H1 (cell line): Measurements from ENCODE around the gene ZNF281. TPM values are rescaled to one million over a fixed set of nuclear protein-coding genes. Genes with fewer than 3 reads are reported as not detected.

Experiments
- CTCF ChIP-seq, 3 experiments: IDR thresholded peaks; 1 replicate in 2 of 3; 2 replicates in 1 of 3; pipeline versions ENCODE4 v1.5.1 to v1.6.1; 2011; ENCODE audit warnings: low read length in 3 of 3, mild to moderate bottlenecking in 3 of 3, inconsistent platforms in 2 of 3, low read depth in 1 of 3, moderate library complexity in 1 of 3; ENCODE audit not compliant: insufficient read depth in 1 of 3; ENCODE audit errors: control extremely low read depth in 1 of 3
- EP300 ChIP-seq, 2 experiments: IDR thresholded peaks; 1 replicate in 1 of 2; 2 replicates in 1 of 2; pipeline ENCODE4 v1.6.1; 2011 to 2012; ENCODE audit warnings: low read depth in 2 of 2, low read length in 2 of 2, mild to moderate bottlenecking in 2 of 2, borderline replicate concordance in 1 of 2, inconsistent platforms in 1 of 2, moderate library complexity in 1 of 2
- NRF1 ChIP-seq: IDR thresholded peaks from 2 replicates; pipeline ENCODE4 v1.6.1; 2011; ENCODE audit warnings: mild to moderate bottlenecking, low read depth, low read length, improper control_type of control experiment
- POLR2A ChIP-seq, 2 experiments: IDR thresholded peaks; 1 replicate in 1 of 2; 2 replicates in 1 of 2; pipeline ENCODE4 v1.6.1; 2011; ENCODE audit warnings: low read depth in 2 of 2, low read length in 2 of 2, mild to moderate bottlenecking in 2 of 2; ENCODE audit errors: control extremely low read depth in 1 of 2
- POU5F1 ChIP-seq: IDR thresholded peaks from 2 replicates; pipeline ENCODE4 v1.6.1; 2011; ENCODE audit warnings: low read depth, mild to moderate bottlenecking, low read length, moderate library complexity
- RAD21 ChIP-seq, 2 experiments: IDR thresholded peaks in 1 of 2; conservative IDR thresholded peaks in 1 of 2; 2 replicates each; pipeline ENCODE4 v1.6.1; 2011; ENCODE audit warnings: low read depth in 2 of 2, low read length in 2 of 2, improper control_type of control experiment in 1 of 2, inconsistent platforms in 1 of 2, mild to moderate bottlenecking in 1 of 2, moderate library complexity in 1 of 2
- SRF ChIP-seq: IDR thresholded peaks from 2 replicates; pipeline ENCODE4 v1.6.1; 2011; ENCODE audit warnings: mild to moderate bottlenecking, low read depth, low read length, moderate library complexity
- TAF1 ChIP-seq: IDR thresholded peaks from 2 replicates; pipeline ENCODE4 v1.6.1; 2011; ENCODE audit warnings: mild to moderate bottlenecking, low read depth, low read length
- TCF12 ChIP-seq: IDR thresholded peaks from 2 replicates; pipeline ENCODE4 v1.6.1; 2011; ENCODE audit warnings: low read depth, mild to moderate bottlenecking, low read length
- polyA plus RNA-seq, 7 experiments: library from polyadenylated mRNA; depleted of rRNA in 3 of 7; stranded (reverse) in 5 of 7; unstranded in 2 of 7; fragments of >200 nt in 5 of 7; fragments of 200-250 nt in 2 of 7; gene quantifications; 1 replicate in 5 of 7; 2 replicates in 1 of 7; 4 replicates in 1 of 7; pipeline versions ENCODE4 v1.2.1 to v1.2.3, GENCODE V29; 2011 to 2013; ENCODE audit warnings: missing spikeins in 2 of 7, mixed read lengths in 2 of 7
- total RNA-seq: library from RNA; stranded (reverse); fragmentation: NEBNext Ultra II Directional; extraction: Animal tissue kit (Norgen Biotek cat#: 25700); gene quantifications from 2 replicates; pipeline ENCODE4 v1.2.1, GENCODE V29; 2021

Gene ZNF281
- total and polyA plus RNA-seq, 2 of the 8 experiments (the other 6 are each of a cell fraction or from before 2014, with no cell fraction given), result 19.5 to 61.4 TPM

DNA sequence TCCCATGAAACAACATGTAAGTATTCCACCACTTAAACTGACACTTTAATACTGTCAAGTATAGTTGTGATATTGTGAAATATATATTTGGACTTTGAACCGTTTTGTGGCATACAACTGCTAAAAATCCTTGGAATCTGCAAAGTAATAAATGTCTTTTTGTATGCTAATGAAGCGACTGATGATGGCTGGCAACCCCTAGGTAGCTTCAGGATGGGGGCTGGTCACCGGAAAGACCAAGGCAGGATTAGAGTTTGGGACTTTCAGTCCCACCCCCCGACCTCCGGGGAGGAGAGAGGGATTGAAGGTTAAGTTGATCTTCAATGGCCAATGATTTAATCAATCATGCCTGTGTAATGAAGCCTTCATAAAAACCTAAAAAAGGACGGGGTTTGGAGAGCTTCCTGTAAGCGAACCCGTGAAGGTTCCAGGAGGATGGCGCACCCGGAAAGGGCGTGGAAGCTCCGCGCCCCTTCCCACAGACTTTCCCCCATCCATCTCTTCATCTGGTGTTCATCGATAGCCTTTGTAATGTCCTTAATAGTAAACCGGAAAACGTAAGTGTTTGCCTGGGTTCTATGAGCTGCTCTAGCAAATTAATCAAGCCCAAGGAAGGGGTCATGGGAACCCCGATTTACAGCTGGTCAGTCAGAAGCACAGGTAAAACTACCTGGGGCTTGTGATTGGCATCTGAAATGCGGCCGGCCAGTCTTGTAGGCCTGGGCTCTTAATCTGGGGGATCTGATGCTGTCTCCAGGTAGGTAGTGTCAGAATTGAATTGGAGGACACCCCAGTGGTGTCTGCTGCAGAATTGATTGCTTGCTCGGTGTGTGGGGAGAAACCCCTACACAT is 1.8 kb upstream of the ZNF281 start (continued):
- TF ChIP-seq CTCF (IDR thresholded peaks at IDR 0.05; ENCODE audit: control extremely low read depth in 1 of 3, insufficient read depth in 1 of 3, low read depth in 1 of 3, low read length in 3 of 3) (no peak), RAD21 (IDR thresholded peaks at IDR 0.05 in 1 of 2, conservative IDR thresholded peaks at IDR 0.05 in 1 of 2; ENCODE audit: low read depth in 2 of 2, low read length in 2 of 2) (no peak), POU5F1 (0 out of 2 replicates have a peak, but pooled peaks have one; percentile 20), EP300 (IDR thresholded peaks at IDR 0.05; ENCODE audit: borderline replicate concordance in 1 of 2, low read depth in 2 of 2, low read length in 2 of 2) (peak in 1 of 2 experiments; percentile 75; a peak in 1 of 3 replicates), SRF (no peak), NRF1 (no peak), TCF12 (no peak), POLR2A (IDR thresholded peaks at IDR 0.05; ENCODE audit: control extremely low read depth in 1 of 2, low read depth in 2 of 2, low read length in 2 of 2) (peak in 1 of 2 experiments; percentile 75; a peak in 2 of 3 replicates), TAF1 (no peak; the same call in 1 of the 2 replicates)
